H1 (cell line): ENCODE measurements around the gene FANCD2OS. TPM values are rescaled to one million over a fixed set of nuclear protein-coding genes. Genes with fewer than 3 reads are reported as not detected.

Experiments
- CTCF ChIA-PET: fragments of 300-600 bp; sonication (Branson Sonifier 250); formaldehyde crosslinking; loops from one replicate; lab custom pipeline; 2021; ENCODE audit not compliant: partially characterized antibody; lab: Charles Lee
- POLR2A ChIA-PET: fragments of 300-600 bp; sonication (Branson Sonifier 250); formaldehyde crosslinking; loops from one replicate; lab custom pipeline; 2021; ENCODE audit warnings: inconsistent platforms; ENCODE audit not compliant: partially characterized antibody; lab: Charles Lee
- DNase-seq, 2 experiments: peaks; one replicate each; pipeline versions ENCODE4 v3.0.0 to v3.0.0-alpha.2; 2010 to 2022; ENCODE audit warnings: low spot score in 2 of 2, low read depth in 1 of 2, mixed read lengths in 1 of 2
- FAIRE-seq: peaks from 2 replicates; lab custom pipeline; 2011; peaks lifted over from hg19 to GRCh38; lab: Jason Lieb, UNC
- H2AFZ ChIP-seq: 2 replicates; pipeline ENCODE4 v1.8.1; 2012; ENCODE audit warnings: low read length, inconsistent platforms
- H2AK5ac ChIP-seq: 2 replicates; pipeline ENCODE4 v1.6.1; 2013; ENCODE audit warnings: low read depth, low read length
- H2BK120ac ChIP-seq: replicated peaks from 2 replicates; pipeline ENCODE3; 2013; ENCODE audit warnings: low read depth, low read length, inconsistent platforms
- H2BK12ac ChIP-seq: 2 replicates; pipeline ENCODE4 v1.6.1; 2013; ENCODE audit warnings: low read depth, low read length
- H2BK15ac ChIP-seq: 2 replicates; pipeline ENCODE4 v1.6.1; 2013; ENCODE audit warnings: low read length
- H2BK20ac ChIP-seq: 2 replicates; pipeline ENCODE4 v1.6.1; 2013; ENCODE audit warnings: low read length
- H2BK5ac ChIP-seq: 2 replicates; pipeline ENCODE4 v1.6.1; 2013; ENCODE audit warnings: low read depth, low read length
- H3K14ac ChIP-seq: 2 replicates; pipeline ENCODE4 v1.6.1; 2013; ENCODE audit warnings: inconsistent platforms; ENCODE audit not compliant: insufficient read length
- H3K18ac ChIP-seq: 2 replicates; pipeline ENCODE4 v1.6.1; 2013; ENCODE audit warnings: low read length; ENCODE audit errors: extremely low read depth
- H3K23ac ChIP-seq: 2 replicates; pipeline ENCODE4 v1.6.1; 2013; ENCODE audit warnings: inconsistent platforms; ENCODE audit not compliant: insufficient read length
- H3K23me2 ChIP-seq: 2 replicates; pipeline ENCODE4 v1.6.1; 2013; ENCODE audit warnings: low read depth, low read length
- H3K27ac ChIP-seq: 2 replicates; pipeline ENCODE4 v1.6.1; 2011; ENCODE audit warnings: low read depth, low read length, inconsistent platforms
- H3K27me3 ChIP-seq, 4 experiments: replicated peaks in 1 of 4; 1 replicate in 1 of 4; 2 replicates in 3 of 4; pipeline versions ENCODE4 v1.6.1 to v1.8.1; 2011 to 2013; ENCODE audit warnings: low read length in 3 of 4, mild to moderate bottlenecking in 3 of 4, inconsistent platforms in 2 of 4, mixed read lengths in 2 of 4, moderate library complexity in 1 of 4; ENCODE audit not compliant: control insufficient read depth in 3 of 4, insufficient read depth in 3 of 4; ENCODE audit errors: extremely low read depth in 1 of 4
- H3K36me3 ChIP-seq, 4 experiments: 2 replicates each; pipeline versions ENCODE4 v1.6.1 to v1.8.1; 2011 to 2013; ENCODE audit warnings: mild to moderate bottlenecking in 4 of 4, low read length in 3 of 4, moderate library complexity in 2 of 4, control low read depth in 1 of 4, inconsistent platforms in 1 of 4; ENCODE audit not compliant: insufficient read depth in 4 of 4, control insufficient read depth in 2 of 4
- H3K4ac ChIP-seq: replicated peaks from 2 replicates; pipeline ENCODE3; 2013; ENCODE audit warnings: low read length, low read depth, mixed read lengths, inconsistent platforms; ENCODE audit not compliant: insufficient read length
- H3K4me1 ChIP-seq, 4 experiments: replicated peaks in 1 of 4; 1 replicate in 1 of 4; 2 replicates in 3 of 4; pipeline versions ENCODE4 v1.6.1 to v1.8.1; 2011 to 2013; ENCODE audit warnings: low read length in 3 of 4, inconsistent platforms in 2 of 4, mixed read lengths in 1 of 4; ENCODE audit not compliant: insufficient read depth in 4 of 4, control insufficient read depth in 3 of 4
- H3K4me2 ChIP-seq, 2 experiments: 2 replicates each; pipeline versions ENCODE4 v1.6.1 to v1.8.1; 2011 to 2013; ENCODE audit warnings: low read depth in 2 of 2, low read length in 2 of 2, control low read depth in 1 of 2, inconsistent platforms in 1 of 2, mild to moderate bottlenecking in 1 of 2; ENCODE audit not compliant: insufficient read depth in 1 of 2
- H3K4me3 ChIP-seq, 4 experiments: fragments of 200-600, 300-600 bp in 1 of 4; sonication (generic), shearing (Covaris generic), sonication (Bioruptor Twin) in 1 of 4; 2 replicates each; pipeline versions ENCODE4 v1.5.1 to v1.8.1; 2011 to 2016; ENCODE audit warnings: low read length in 4 of 4, low read depth in 3 of 4, control low read depth in 2 of 4, inconsistent platforms in 2 of 4, mild to moderate bottlenecking in 2 of 4, mixed read lengths in 1 of 4, moderate library complexity in 1 of 4; ENCODE audit not compliant: insufficient read depth in 2 of 4; ENCODE audit errors: extremely low read depth in 1 of 4
- H3K56ac ChIP-seq: replicated peaks from 2 replicates; pipeline ENCODE3; 2013; ENCODE audit warnings: low read depth, mild to moderate bottlenecking, mixed read lengths, low read length, inconsistent platforms; ENCODE audit not compliant: insufficient read length
- H3K79me1 ChIP-seq: 2 replicates; pipeline ENCODE4 v1.6.1; 2013; ENCODE audit warnings: low read depth, low read length, control low read depth
- H3K79me2 ChIP-seq, 2 experiments: 2 replicates each; pipeline versions ENCODE4 v1.6.1 to v1.8.1; 2012 to 2013; ENCODE audit warnings: low read length in 2 of 2, mild to moderate bottlenecking in 2 of 2, inconsistent platforms in 1 of 2; ENCODE audit not compliant: insufficient read depth in 2 of 2, control insufficient read depth in 1 of 2
- H3K9ac ChIP-seq, 4 experiments: replicated peaks in 1 of 4; 1 replicate in 1 of 4; 2 replicates in 3 of 4; pipeline versions ENCODE4 v1.6.1 to v1.8.1; 2011 to 2013; ENCODE audit warnings: low read depth in 3 of 4, low read length in 3 of 4, control low read depth in 2 of 4, mild to moderate bottlenecking in 2 of 4, moderate library complexity in 2 of 4, inconsistent platforms in 1 of 4; ENCODE audit errors: extremely low read depth in 1 of 4
- H3K9me3 ChIP-seq, 2 experiments: 2 replicates each; pipeline versions ENCODE4 v1.6.1 to v1.8.1; 2012 to 2013; ENCODE audit warnings: mild to moderate bottlenecking in 2 of 2, moderate library complexity in 2 of 2, control low read depth in 1 of 2, inconsistent platforms in 1 of 2, low read depth in 1 of 2, low read length in 1 of 2, mixed read lengths in 1 of 2; ENCODE audit not compliant: insufficient read depth in 2 of 2
- H4K20me1 ChIP-seq, 2 experiments: replicated peaks in 1 of 2; 2 replicates each; pipeline versions ENCODE3 to v1.8.1; 2011 to 2013; ENCODE audit warnings: inconsistent platforms in 2 of 2, low read length in 2 of 2, mild to moderate bottlenecking in 1 of 2; ENCODE audit not compliant: insufficient read depth in 2 of 2, control insufficient read depth in 1 of 2
- H4K5ac ChIP-seq: 2 replicates; pipeline ENCODE4 v1.6.1; 2013; ENCODE audit warnings: low read length, low read depth, mixed read lengths, inconsistent platforms; ENCODE audit not compliant: insufficient read length
- H4K8ac ChIP-seq: 2 replicates; pipeline ENCODE4 v1.8.0; 2013; ENCODE audit warnings: mild to moderate bottlenecking, moderate library complexity, low read length, inconsistent platforms; ENCODE audit not compliant: insufficient read depth; ENCODE audit errors: extremely low read depth
- H4K91ac ChIP-seq: replicated peaks from 2 replicates; pipeline ENCODE3; 2013; ENCODE audit warnings: low read length, mixed read lengths, inconsistent platforms; ENCODE audit not compliant: insufficient read length
- BRCA1 ChIP-seq: IDR thresholded peaks from 2 replicates; pipeline ENCODE4 v1.6.1; 2012; ENCODE audit warnings: low read depth, low read length, improper control_type of control experiment
- CBX5 ChIP-seq: fragments of 300-800, 300-1000 bp; sonication (generic); IDR thresholded peaks from 2 replicates; pipeline ENCODE4 v1.7.1; 2016; ENCODE audit warnings: antibody characterized with exemption, low read length, low read depth
- CHD1 ChIP-seq: IDR thresholded peaks from 2 replicates; pipeline ENCODE4 v1.6.1; 2012; ENCODE audit warnings: low read depth, low read length, improper control_type of control experiment
- EZH2 ChIP-seq: fragments of 200-600 bp; sonication (generic); IDR thresholded peaks from 2 replicates; pipeline ENCODE4 v1.7.1; 2012; ENCODE audit warnings: low read depth, mild to moderate bottlenecking, moderate library complexity, low read length, inconsistent platforms; ENCODE audit not compliant: severe bottlenecking
- GABPA ChIP-seq: IDR thresholded peaks from 2 replicates; pipeline ENCODE4 v1.6.1; 2011; ENCODE audit warnings: mild to moderate bottlenecking, low read length, moderate library complexity, borderline replicate concordance; ENCODE audit not compliant: insufficient read depth
- HDAC2 ChIP-seq, 2 experiments: fragments of 300-600 bp in 1 of 2; sonication (generic) in 1 of 2; IDR thresholded peaks; 2 replicates each; pipeline ENCODE4 v1.6.1; 2011 to 2012; ENCODE audit warnings: low read depth in 2 of 2, low read length in 2 of 2, mild to moderate bottlenecking in 2 of 2, moderate library complexity in 2 of 2, borderline replicate concordance in 1 of 2, inconsistent platforms in 1 of 2
- KDM5A ChIP-seq: fragments of 200-600 bp; IDR thresholded peaks from 2 replicates; pipeline ENCODE4 v1.7.1; 2012; ENCODE audit warnings: mild to moderate bottlenecking, low read length, inconsistent platforms, mixed read lengths
- POLR2A ChIP-seq, 2 experiments: IDR thresholded peaks; 1 replicate in 1 of 2; 2 replicates in 1 of 2; pipeline ENCODE4 v1.6.1; 2011; ENCODE audit warnings: low read depth in 2 of 2, low read length in 2 of 2, mild to moderate bottlenecking in 2 of 2; ENCODE audit errors: control extremely low read depth in 1 of 2
- SP1 ChIP-seq: IDR thresholded peaks from 2 replicates; pipeline ENCODE4 v1.6.1; 2011; ENCODE audit warnings: low read depth, low read length
- SP2 ChIP-seq: IDR thresholded peaks from 2 replicates; pipeline ENCODE4 v1.6.1; 2012; ENCODE audit warnings: mild to moderate bottlenecking, low read length, inconsistent platforms
- SRF ChIP-seq: IDR thresholded peaks from 2 replicates; pipeline ENCODE4 v1.6.1; 2011; ENCODE audit warnings: mild to moderate bottlenecking, low read depth, low read length, moderate library complexity
- TEAD4 ChIP-seq: IDR thresholded peaks from 2 replicates; pipeline ENCODE4 v1.6.1; 2012; ENCODE audit warnings: low read depth, low read length, inconsistent platforms, mixed read lengths
- ZNF274 ChIP-seq: IDR thresholded peaks from 2 replicates; pipeline ENCODE4 v1.7.0; 2012; ENCODE audit warnings: low read length, borderline replicate concordance; ENCODE audit errors: extremely low read depth
- WGBS, 2 experiments: shearing (Covaris generic) in 1 of 2; methylation state at CpG; one replicate each; pipeline versions ENCODE4 v1.1.6 to v1.1.7; 2013 to 2015; ENCODE audit warnings: low lambda C conversion rate in 2 of 2, mixed read lengths in 2 of 2, inconsistent platforms in 1 of 2, low coverage in 1 of 2, missing lambda C conversion rate in 1 of 2; ENCODE audit not compliant: insufficient replicate concordance in 2 of 2, insufficient coverage in 1 of 2, insufficient read length in 1 of 2; ENCODE audit errors: extremely low coverage in 1 of 2, missing lambda C conversion rate in 1 of 2; 5-methylcytosine and 5-hydroxymethylcytosine counted together
- polyA plus RNA-seq, 7 experiments: library from polyadenylated mRNA; depleted of rRNA in 3 of 7; stranded (reverse) in 5 of 7; unstranded in 2 of 7; fragments of >200 nt in 5 of 7; fragments of 200-250 nt in 2 of 7; gene quantifications; 1 replicate in 5 of 7; 2 replicates in 1 of 7; 4 replicates in 1 of 7; pipeline versions ENCODE4 v1.2.1 to v1.2.3, GENCODE V29; 2011 to 2013; ENCODE audit warnings: missing spikeins in 2 of 7, mixed read lengths in 2 of 7
- total RNA-seq: library from RNA; stranded (reverse); fragmentation: NEBNext Ultra II Directional; extraction: Animal tissue kit (Norgen Biotek cat#: 25700); gene quantifications from 2 replicates; pipeline ENCODE4 v1.2.1, GENCODE V29; 2021
- TF ChIP-seq, protein P1 (sequence below): IDR thresholded peaks from 2 replicates; pipeline ENCODE4 v1.6.1; 2011; ENCODE audit warnings: low read depth, mild to moderate bottlenecking, low read length; ENCODE audit not compliant: insufficient read depth

Gene FANCD2OS
- total and polyA plus RNA-seq, 2 of the 8 experiments (the other 6 are each of a cell fraction or from before 2014, with no cell fraction given), result not detected

- Histone ChIP-seq H2AFZ (no peak overlapping the region), H4K5ac (no peak overlapping the region), H2BK15ac (no peak overlapping the region), H3K36me3 (peaks cover 13 to 39% (median 25%) of the 10 kb centered on the region in 4 experiments), H3K79me2 (peaks cover 0 to 27% of the 10 kb centered on the region in 2 experiments; a peak in 2 of 4 replicates), H3K56ac (no peak overlapping the region), H3K23me2 (no peaks in the 10 kb centered on the region), H4K91ac (no peak overlapping the region), H3K79me1 (no peaks in the 10 kb centered on the region; the same call in 1 of the 2 replicates), H3K9me3 (no peaks in the 10 kb centered on the region), H3K9ac (no peak overlapping the region), H3K23ac (no peak overlapping the region), H2BK5ac (no peak overlapping the region), H3K27me3 (no peaks in the 10 kb centered on the region), H2BK120ac (no peak overlapping the region), H3K4me3 (no peak overlapping the region), H3K18ac (no peak overlapping the region), H3K14ac (no peak overlapping the region), H4K20me1 (peaks cover 0 to 2% of the 10 kb centered on the region in 2 experiments), H4K8ac (no peak overlapping the region), H2BK12ac (no peak overlapping the region), H3K4ac (no peak overlapping the region), H3K27ac (no peak overlapping the region), H2BK20ac (no peak overlapping the region), H3K4me1 (no peaks in the 10 kb centered on the region), H3K4me2 (no peak overlapping the region), H2AK5ac (no peak overlapping the region)
- CTCF ChIA-PET, result interaction anchor here (1.0 to 1.5 kb wide), 3 partner anchors 11 to 44 kb away, joined by 3 to 4 read pairs (median 3); partner anchors contain the start of gene IRAK2
- WGBS, 2 experiments, result 97% methylated on average over 8 of the region's 8 CpGs; no CpG with 5 or more reads in 1 of the 2 experiments
- POLR2A ChIA-PET, result interaction anchor here (0.9 to 1.1 kb wide), 3 partner anchors 10 to 119 kb away, joined by 3 read pairs; no protein-coding TSS in a partner anchor
- FAIRE-seq (no peak), DNase-seq (no peak)
- TF ChIP-seq HDAC2 (IDR thresholded peaks at IDR 0.05; ENCODE audit: borderline replicate concordance in 1 of 2, low read depth in 2 of 2, low read length in 2 of 2) (no peak), CHD1 (no peak), ZNF274 (no peak), POLR2A (IDR thresholded peaks at IDR 0.05; ENCODE audit: control extremely low read depth in 1 of 2, low read depth in 2 of 2, low read length in 2 of 2) (no peak), SP2 (no peak), EZH2 (no peak), TEAD4 (no peak), KDM5A (no peak), BRCA1 (no peak), SRF (no peak), GABPA (no peak), CBX5 (no peak), SP1 (no peak)
- TF ChIP-seq, protein P1, sequence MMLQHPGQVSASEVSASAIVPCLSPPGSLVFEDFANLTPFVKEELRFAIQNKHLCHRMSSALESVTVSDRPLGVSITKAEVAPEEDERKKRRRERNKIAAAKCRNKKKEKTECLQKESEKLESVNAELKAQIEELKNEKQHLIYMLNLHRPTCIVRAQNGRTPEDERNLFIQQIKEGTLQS, result no peak
Measured at GRCh38 chr3:10149226-10149625, 41.2 kb upstream of the FANCD2OS start.
